K562 (cell line): ENCODE results near the gene KIFC3. TPM values are rescaled to one million over a fixed set of nuclear protein-coding genes. Genes with fewer than 3 reads are reported as not detected.

ENCODE experiments used
- microRNA-seq: library from miRNA; unstranded; fragments of <30 nt; microRNA quantifications from one replicate; pipeline ENCODE4, GENCODE V29; 2018; ENCODE audit warnings: borderline microRNAs expressed
- polyA plus RNA-seq, 8 experiments: library from polyadenylated mRNA; depleted of rRNA in 4 of 8; stranded (reverse) in 5 of 8; unstranded in 3 of 8; fragments of >200 nt; fragmentation: Nextera tagmentation in 2 of 8; fragmentation: Illumina TruSeq in 1 of 8; extraction: Ambion mirVana in 2 of 8; extraction: Trizol in 1 of 8; gene quantifications; 2 replicates each; pipeline versions ENCODE4 v1.2.1 to v1.2.3, GENCODE V29; 2011 to 2014; ENCODE audit warnings: inconsistent platforms in 1 of 8, missing spikeins in 1 of 8
- small RNA-seq: library from RNA; depleted of rRNA; stranded (forward); fragments of <200 nt; gene quantifications from one replicate; pipeline ENCODE3, GENCODE V24; 2014
- total RNA-seq, 7 experiments: library from RNA; depleted of rRNA in 6 of 7; stranded (reverse); fragments of >200 nt in 6 of 7; fragmentation: Illumina TruSeq in 2 of 7; extraction: Trizol in 2 of 7; gene quantifications; 2 replicates each; pipeline versions ENCODE4 v1.2.1 to v1.2.3, GENCODE V29; 2011 to 2021; ENCODE audit warnings: low replicate concordance in 1 of 7

The KIFC3 gene
- total and polyA plus RNA-seq, 9 of the 15 experiments (the other 6 are each of a cell fraction or from before 2014, with no cell fraction given): 0.23 to 105 (median 26.2) TPM

Small RNA genes within 50 kb of the gene (microRNA-seq; reads per million reads assigned to microRNA genes)
- not detected for gene MIR6772

Small RNA genes within 50 kb of the gene (small RNA-seq; reads per million reads assigned to genes)
- gene MIR6772 (0.11 reads per million), gene RNU6-20P (not detected)

Other genes with a start within 250 kb of the KIFC3 start
Only the 7 nearest of the 8 such genes appear.
- not detected in 2 replicates for gene ADGRG1, start 173.9 kb downstream of the KIFC3 start, total RNA-seq (2014; rRNA removed)
- gene ADGRG1, start 173.9 kb downstream of the KIFC3 start, total RNA-seq (2014; rRNA removed; fragmentation: Illumina TruSeq; extraction: Trizol): not detected in 2 replicates
- gene ADGRG1, start 173.9 kb downstream of the KIFC3 start, total RNA-seq (2015; rRNA removed; fragmentation: Illumina TruSeq; extraction: Trizol): not detected in 2 replicates
- 0.31 TPM in 1 of 2 replicates, not detected in the other for gene ADGRG1, start 173.9 kb downstream of the KIFC3 start, total RNA-seq (2021)
- 0.04 and 0.57 TPM in 2 replicates for gene ADGRG1, start 173.9 kb downstream of the KIFC3 start, polyA plus RNA-seq (2011; rRNA removed)
- 0.16 and 0.29 TPM in 2 replicates for gene ADGRG1, start 173.9 kb downstream of the KIFC3 start, polyA plus RNA-seq (2014; fragmentation: Illumina TruSeq; extraction: Trizol)
- not detected for gene ADGRG1, start 173.9 kb downstream of the KIFC3 start, polyA plus RNA-seq (2014; fragmentation: Nextera tagmentation; extraction: Ambion mirVana)
- gene ADGRG1, start 173.9 kb downstream of the KIFC3 start, polyA plus RNA-seq (2014; rRNA removed): 0.34 TPM in 1 of 2 replicates, not detected in the other
- not detected in 2 replicates for gene ADGRG3, start 134.2 kb downstream of the KIFC3 start, total RNA-seq (2014; rRNA removed)
- gene ADGRG3, start 134.2 kb downstream of the KIFC3 start, total RNA-seq (2014; rRNA removed; fragmentation: Illumina TruSeq; extraction: Trizol): 0.16 TPM in 1 of 2 replicates, not detected in the other
- gene ADGRG3, start 134.2 kb downstream of the KIFC3 start, total RNA-seq (2015; rRNA removed; fragmentation: Illumina TruSeq; extraction: Trizol): 0.08 TPM in 1 of 2 replicates, not detected in the other
- gene ADGRG3, start 134.2 kb downstream of the KIFC3 start, total RNA-seq (2021): 0.09 and 0.16 TPM in 2 replicates
- gene ADGRG3, start 134.2 kb downstream of the KIFC3 start, polyA plus RNA-seq (2011; rRNA removed): 0.13 and 0.18 TPM in 2 replicates
- 0.09 and 0.10 TPM in 2 replicates for gene ADGRG3, start 134.2 kb downstream of the KIFC3 start, polyA plus RNA-seq (2014; fragmentation: Illumina TruSeq; extraction: Trizol)
- under 1 TPM; 0.10 to 0.30 TPM for gene ADGRG3, start 134.2 kb downstream of the KIFC3 start, polyA plus RNA-seq (2014; fragmentation: Nextera tagmentation; extraction: Ambion mirVana)
- 0.24 and 0.52 TPM in 2 replicates for gene ADGRG3, start 134.2 kb downstream of the KIFC3 start, polyA plus RNA-seq (2014; rRNA removed)
- 0.09 TPM in 1 of 2 replicates, not detected in the other for gene DRC7, start 107.7 kb downstream of the KIFC3 start, total RNA-seq (2014; rRNA removed)
- gene DRC7, start 107.7 kb downstream of the KIFC3 start, total RNA-seq (2014; rRNA removed; fragmentation: Illumina TruSeq; extraction: Trizol): 0.04 TPM in 1 of 2 replicates, not detected in the other
- 0.19 and 0.33 TPM in 2 replicates for gene DRC7, start 107.7 kb downstream of the KIFC3 start, total RNA-seq (2015; rRNA removed; fragmentation: Illumina TruSeq; extraction: Trizol)
- 0.22 and 0.24 TPM in 2 replicates for gene DRC7, start 107.7 kb downstream of the KIFC3 start, total RNA-seq (2021)
- 0.13 and 0.53 TPM in 2 replicates for gene DRC7, start 107.7 kb downstream of the KIFC3 start, polyA plus RNA-seq (2011; rRNA removed)
- gene DRC7, start 107.7 kb downstream of the KIFC3 start, polyA plus RNA-seq (2014; fragmentation: Illumina TruSeq; extraction: Trizol): 0.12 and 0.29 TPM in 2 replicates
- not detected for gene DRC7, start 107.7 kb downstream of the KIFC3 start, polyA plus RNA-seq (2014; fragmentation: Nextera tagmentation; extraction: Ambion mirVana)
- not detected in 2 replicates for gene DRC7, start 107.7 kb downstream of the KIFC3 start, polyA plus RNA-seq (2014; rRNA removed)
- 41.7 and 49.9 TPM in 2 replicates for gene KATNB1, start 66.7 kb downstream of the KIFC3 start, total RNA-seq (2014; rRNA removed)
- gene KATNB1, start 66.7 kb downstream of the KIFC3 start, total RNA-seq (2014; rRNA removed; fragmentation: Illumina TruSeq; extraction: Trizol): 11.0 and 12.4 TPM in 2 replicates
- 16.2 and 19.2 TPM in 2 replicates for gene KATNB1, start 66.7 kb downstream of the KIFC3 start, total RNA-seq (2015; rRNA removed; fragmentation: Illumina TruSeq; extraction: Trizol)
- gene KATNB1, start 66.7 kb downstream of the KIFC3 start, total RNA-seq (2021): 50.2 and 52.6 TPM in 2 replicates
- gene KATNB1, start 66.7 kb downstream of the KIFC3 start, polyA plus RNA-seq (2011; rRNA removed): 21.9 and 35.8 TPM in 2 replicates
- 34.2 and 55.7 TPM in 2 replicates for gene KATNB1, start 66.7 kb downstream of the KIFC3 start, polyA plus RNA-seq (2014; fragmentation: Illumina TruSeq; extraction: Trizol)
- 1 to 10 TPM; 1.2 to 2.6 TPM for gene KATNB1, start 66.7 kb downstream of the KIFC3 start, polyA plus RNA-seq (2014; fragmentation: Nextera tagmentation; extraction: Ambion mirVana)
- gene KATNB1, start 66.7 kb downstream of the KIFC3 start, polyA plus RNA-seq (2014; rRNA removed): 39.6 and 48.0 TPM in 2 replicates
- gene CNGB1, start 168.6 kb upstream of the KIFC3 start, total RNA-seq (2014; rRNA removed): not detected in 2 replicates
- gene CNGB1, start 168.6 kb upstream of the KIFC3 start, total RNA-seq (2014; rRNA removed; fragmentation: Illumina TruSeq; extraction: Trizol): not detected in 2 replicates
- not detected in 2 replicates for gene CNGB1, start 168.6 kb upstream of the KIFC3 start, total RNA-seq (2015; rRNA removed; fragmentation: Illumina TruSeq; extraction: Trizol)
- gene CNGB1, start 168.6 kb upstream of the KIFC3 start, total RNA-seq (2021): not detected in 2 replicates
- not detected in 2 replicates for gene CNGB1, start 168.6 kb upstream of the KIFC3 start, polyA plus RNA-seq (2011; rRNA removed)
- gene CNGB1, start 168.6 kb upstream of the KIFC3 start, polyA plus RNA-seq (2014; fragmentation: Illumina TruSeq; extraction: Trizol): not detected in 2 replicates
- gene CNGB1, start 168.6 kb upstream of the KIFC3 start, polyA plus RNA-seq (2014; fragmentation: Nextera tagmentation; extraction: Ambion mirVana): not detected
- not detected in 2 replicates for gene CNGB1, start 168.6 kb upstream of the KIFC3 start, polyA plus RNA-seq (2014; rRNA removed)
- gene ZNF319, start 198.2 kb upstream of the KIFC3 start, total RNA-seq (2014; rRNA removed): 1.4 TPM in 2 replicates
- 0.80 and 0.87 TPM in 2 replicates for gene ZNF319, start 198.2 kb upstream of the KIFC3 start, total RNA-seq (2014; rRNA removed; fragmentation: Illumina TruSeq; extraction: Trizol)
- 1.0 and 1.2 TPM in 2 replicates for gene ZNF319, start 198.2 kb upstream of the KIFC3 start, total RNA-seq (2015; rRNA removed; fragmentation: Illumina TruSeq; extraction: Trizol)
- gene ZNF319, start 198.2 kb upstream of the KIFC3 start, total RNA-seq (2021): 5.2 and 5.7 TPM in 2 replicates
- gene ZNF319, start 198.2 kb upstream of the KIFC3 start, polyA plus RNA-seq (2011; rRNA removed): 1.4 and 2.0 TPM in 2 replicates
- 2.1 and 3.6 TPM in 2 replicates for gene ZNF319, start 198.2 kb upstream of the KIFC3 start, polyA plus RNA-seq (2014; fragmentation: Illumina TruSeq; extraction: Trizol)
- gene ZNF319, start 198.2 kb upstream of the KIFC3 start, polyA plus RNA-seq (2014; fragmentation: Nextera tagmentation; extraction: Ambion mirVana): under 1 TPM; 0.20 to 0.31 TPM
- 2.7 and 3.2 TPM in 2 replicates for gene ZNF319, start 198.2 kb upstream of the KIFC3 start, polyA plus RNA-seq (2014; rRNA removed)
- 18.0 and 19.4 TPM in 2 replicates for gene USB1, start 198.9 kb upstream of the KIFC3 start, total RNA-seq (2014; rRNA removed)
- 12.1 and 13.1 TPM in 2 replicates for gene USB1, start 198.9 kb upstream of the KIFC3 start, total RNA-seq (2014; rRNA removed; fragmentation: Illumina TruSeq; extraction: Trizol)
- 16.0 and 18.9 TPM in 2 replicates for gene USB1, start 198.9 kb upstream of the KIFC3 start, total RNA-seq (2015; rRNA removed; fragmentation: Illumina TruSeq; extraction: Trizol)
- 69.6 and 73.6 TPM in 2 replicates for gene USB1, start 198.9 kb upstream of the KIFC3 start, total RNA-seq (2021)
- gene USB1, start 198.9 kb upstream of the KIFC3 start, polyA plus RNA-seq (2011; rRNA removed): 46.2 and 60.1 TPM in 2 replicates
- 64.4 and 93.9 TPM in 2 replicates for gene USB1, start 198.9 kb upstream of the KIFC3 start, polyA plus RNA-seq (2014; fragmentation: Illumina TruSeq; extraction: Trizol)
- 10 to 100 TPM; 11.6 to 12.1 TPM for gene USB1, start 198.9 kb upstream of the KIFC3 start, polyA plus RNA-seq (2014; fragmentation: Nextera tagmentation; extraction: Ambion mirVana)
- gene USB1, start 198.9 kb upstream of the KIFC3 start, polyA plus RNA-seq (2014; rRNA removed): 53.8 and 67.5 TPM in 2 replicates